A673 (cell line): ENCODE results near the gene LGALS13.

Experiments
- CTCF ChIP-seq: fragments of 300-800, 200-600 bp; sonication (generic); conservative IDR thresholded peaks from 2 replicates; pipeline ENCODE4 v1.5.1; 2017; ENCODE audit warnings: low read depth, mild to moderate bottlenecking, antibody characterized with exemption, low read length, moderate library complexity, mixed read lengths
- EZH2 ChIP-seq: fragments of 200-600 bp; sonication (generic); IDR thresholded peaks from 2 replicates; pipeline ENCODE4 v1.6.1; 2017; ENCODE audit warnings: borderline replicate concordance, low read depth, mild to moderate bottlenecking, mixed read lengths, antibody characterized with exemption, low read length; ENCODE audit not compliant: poor library complexity, severe bottlenecking

- TF ChIP-seq CTCF: no peak
- TF ChIP-seq EZH2: no peak
Measured at GRCh38 chr19:39566064-39566463, 36.3 kb upstream of the LGALS13 start.
